Measurements from ENCODE around the gene CDC20B. TPM values are rescaled to one million over a fixed set of nuclear protein-coding genes. Genes with fewer than 3 reads are reported as not detected.

The CDC20B gene
- total and polyA plus RNA-seq, 5 donors from 2014 or later: not detected

GRCh38 chr5:55154873-55155272, 18.1 kb downstream of the CDC20B start:
- H3K4me3 ChIP-seq (ENCODE audit: low read depth, low read length): no peak overlapping the region
- no peaks in the 10 kb centered on the region for H3K9me3 ChIP-seq (ENCODE audit: control insufficient read depth in 2 of 2, low read length in 2 of 2)
- H3K27ac Mint-ChIP-seq: no peak overlapping the region
- peaks cover 32% of the 10 kb centered on the region for H3K27me3 ChIP-seq (ENCODE audit: control insufficient read depth, insufficient read depth, low read length)
- ATAC-seq (ENCODE audit: low read depth in 2 of 2): no peak
- H3K27ac ChIP-seq (ENCODE audit: insufficient read depth, low read length, poor library complexity, severe bottlenecking): no peak overlapping the region
- no peaks in the 10 kb centered on the region for H3K36me3 Mint-ChIP-seq
- no peaks in the 10 kb centered on the region for H3K36me3 ChIP-seq (ENCODE audit: control insufficient read depth, insufficient read depth, low read length)
- no peaks in the 10 kb centered on the region for H3K4me1 Mint-ChIP-seq
- no peak overlapping the region for H3K4me3 Mint-ChIP-seq
- H3K27me3 Mint-ChIP-seq: peaks cover 48% of the 10 kb centered on the region
- H3K4me1 ChIP-seq (ENCODE audit: control insufficient read depth, insufficient read depth, low read length, poor library complexity, severe bottlenecking): no peaks in the 10 kb centered on the region
- peaks cover 0 to 2% (median 0%) of the 10 kb centered on the region in 7 donors for H3K9me3 Mint-ChIP-seq
- DNase-seq: no peak

DNA sequence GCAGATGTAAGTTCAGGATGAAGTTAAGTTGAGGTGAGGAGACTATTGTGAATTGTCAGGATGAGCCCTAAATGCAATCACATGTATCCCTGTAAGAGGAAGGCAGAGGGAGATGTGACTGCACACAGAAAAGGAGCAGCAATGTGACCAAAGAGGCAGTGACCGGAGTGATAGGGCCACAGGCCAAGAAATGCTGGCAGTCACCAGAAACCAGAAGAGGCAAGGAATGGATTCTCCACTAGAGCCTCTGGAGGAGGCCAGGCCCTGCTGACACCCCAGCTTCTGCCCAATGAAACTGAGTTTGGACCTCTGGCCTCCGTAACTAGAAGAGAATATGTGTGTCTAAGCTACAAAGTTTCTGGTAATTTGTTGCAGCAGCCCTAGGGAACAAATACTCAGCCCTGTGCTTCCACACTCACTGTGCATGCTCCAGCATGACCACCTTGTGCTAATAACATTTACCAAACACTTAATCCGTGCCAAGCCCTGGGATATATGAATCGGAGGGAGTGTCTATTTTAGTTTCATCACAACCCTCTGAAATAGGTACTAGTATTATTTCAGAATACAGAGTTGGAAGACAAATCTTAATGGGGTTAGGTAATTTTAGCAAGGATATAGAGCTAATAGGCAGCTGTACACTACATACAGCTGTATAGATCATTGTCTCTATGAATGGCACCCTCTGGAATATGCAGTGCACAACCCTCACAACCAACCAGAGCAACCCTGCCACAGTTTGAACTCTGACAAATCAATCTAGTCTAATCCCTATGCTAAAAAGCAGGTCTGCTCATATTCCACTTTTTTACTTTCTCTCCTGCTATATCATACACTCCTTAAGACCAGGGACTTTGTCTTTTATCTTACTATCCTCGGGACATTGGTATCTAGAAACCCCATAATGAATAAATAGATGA, 20.8 kb downstream of the CDC20B start:
- ATAC-seq (ENCODE audit: low read depth in 2 of 2) (no peak), DNase-seq (no peak)
- Mint-ChIP-seq H3K27ac (no peak overlapping the region), H3K4me3 (no peak overlapping the region), H3K36me3 (no peaks in the 10 kb centered on the region), H3K4me1 (no peaks in the 10 kb centered on the region), H3K9me3 (peaks cover 0 to 2% (median 0%) of the 10 kb centered on the region in 7 donors), H3K27me3 (peaks cover 45% of the 10 kb centered on the region)
- Histone ChIP-seq H3K9me3 (ENCODE audit: control insufficient read depth in 2 of 2, low read length in 2 of 2) (no peaks in the 10 kb centered on the region), H3K36me3 (ENCODE audit: control insufficient read depth, insufficient read depth, low read length) (no peaks in the 10 kb centered on the region), H3K4me3 (ENCODE audit: low read depth, low read length) (no peak overlapping the region), H3K27me3 (ENCODE audit: control insufficient read depth, insufficient read depth, low read length) (peaks cover 28% of the 10 kb centered on the region), H3K27ac (ENCODE audit: insufficient read depth, low read length, poor library complexity, severe bottlenecking) (no peak overlapping the region), H3K4me1 (ENCODE audit: control insufficient read depth, insufficient read depth, low read length, poor library complexity, severe bottlenecking) (no peaks in the 10 kb centered on the region)

DNA sequence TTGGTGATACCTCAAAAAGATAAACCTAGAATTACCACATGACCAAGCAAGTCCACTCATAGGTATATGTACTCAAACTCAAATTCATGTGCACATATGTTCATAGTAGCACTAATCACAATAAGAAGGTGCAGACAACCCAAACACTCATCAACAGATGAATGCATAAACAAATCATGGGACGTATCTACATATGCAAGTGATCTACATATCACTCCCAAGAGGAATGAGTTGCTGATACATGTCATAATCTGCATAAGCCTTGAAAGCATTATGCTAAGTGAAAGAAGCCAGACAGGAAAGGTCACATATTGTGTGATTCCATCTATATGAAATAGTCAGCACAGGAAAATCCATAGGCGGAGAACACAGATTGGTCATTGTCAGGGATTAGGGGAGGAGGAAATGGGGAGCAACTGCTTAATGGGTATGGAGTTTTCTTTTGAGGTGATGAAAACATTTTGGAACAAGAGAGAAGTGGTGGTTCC, 23.6 kb downstream of the CDC20B start:
- no peaks in the 10 kb centered on the region for H3K36me3 ChIP-seq (ENCODE audit: control insufficient read depth, insufficient read depth, low read length)
- no peaks in the 10 kb centered on the region for H3K9me3 ChIP-seq (ENCODE audit: control insufficient read depth in 2 of 2, low read length in 2 of 2)
- H3K9me3 Mint-ChIP-seq: no peaks in the 10 kb centered on the region
- no peak for DNase-seq
- H3K27me3 ChIP-seq (ENCODE audit: control insufficient read depth, insufficient read depth, low read length): peaks cover 23% of the 10 kb centered on the region
- peaks cover 54% of the 10 kb centered on the region for H3K27me3 Mint-ChIP-seq
- ATAC-seq (ENCODE audit: low read depth in 2 of 2): no peak
- H3K4me1 ChIP-seq (ENCODE audit: control insufficient read depth, insufficient read depth, low read length, poor library complexity, severe bottlenecking): peaks cover 5% of the 10 kb centered on the region
- peaks cover 0 to 13% (median 6%) of the 10 kb centered on the region in 4 donors for H3K4me1 Mint-ChIP-seq
- H3K36me3 Mint-ChIP-seq: no peaks in the 10 kb centered on the region
- H3K27ac Mint-ChIP-seq: no peak overlapping the region
- peak overlapping the region in 1 of 4 donors; percentile 4 for H3K4me3 Mint-ChIP-seq
- no peak overlapping the region for H3K4me3 ChIP-seq (ENCODE audit: low read depth, low read length)
- no peak overlapping the region for H3K27ac ChIP-seq (ENCODE audit: insufficient read depth, low read length, poor library complexity, severe bottlenecking)

DNA sequence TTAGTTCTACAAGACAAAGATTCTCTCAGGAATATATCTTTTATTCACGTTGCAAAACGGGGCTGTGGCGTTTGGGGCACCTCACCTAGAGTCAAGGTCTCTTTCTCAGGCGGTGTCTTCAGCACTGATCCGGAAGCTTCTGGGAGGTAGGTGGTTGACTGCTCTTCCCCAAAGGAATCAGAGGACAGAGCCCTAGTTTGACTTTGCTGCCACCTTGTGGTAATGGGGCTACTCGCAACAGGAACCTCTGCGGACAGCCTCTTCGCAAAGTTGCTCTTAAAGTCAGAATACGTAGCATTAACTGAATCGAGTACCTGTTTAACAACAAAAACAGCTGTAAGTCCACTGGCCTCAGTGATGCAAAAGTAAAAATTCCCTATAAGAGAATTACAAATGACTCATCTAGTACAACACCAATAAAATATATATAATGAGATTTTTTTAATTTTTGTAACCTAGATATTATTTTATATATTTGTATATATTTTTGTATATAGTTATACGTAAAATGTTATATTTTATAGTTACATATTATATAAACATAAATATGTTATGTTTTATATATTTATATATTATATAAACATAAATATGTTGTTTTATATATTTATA, 26.3 kb downstream of the CDC20B start:
- Histone ChIP-seq H3K9me3 (ENCODE audit: control insufficient read depth in 2 of 2, low read length in 2 of 2) (no peaks in the 10 kb centered on the region), H3K4me1 (ENCODE audit: control insufficient read depth, insufficient read depth, low read length, poor library complexity, severe bottlenecking) (peaks cover 5% of the 10 kb centered on the region), H3K36me3 (ENCODE audit: control insufficient read depth, insufficient read depth, low read length) (no peaks in the 10 kb centered on the region), H3K4me3 (ENCODE audit: low read depth, low read length) (peak overlapping the region; percentile 34), H3K27me3 (ENCODE audit: control insufficient read depth, insufficient read depth, low read length) (peaks cover 11% of the 10 kb centered on the region), H3K27ac (ENCODE audit: insufficient read depth, low read length, poor library complexity, severe bottlenecking) (no peak overlapping the region)
- ATAC-seq (ENCODE audit: low read depth in 2 of 2): peak; percentile 66 to 91
- peak; percentile 67 to 89 (median 74) for DNase-seq
- Mint-ChIP-seq H3K27ac (no peak overlapping the region), H3K9me3 (peaks cover 0 to 2% (median 0%) of the 10 kb centered on the region in 7 donors), H3K36me3 (no peaks in the 10 kb centered on the region), H3K4me1 (peaks cover 0 to 14% (median 11%) of the 10 kb centered on the region in 4 donors), H3K4me3 (peak overlapping the region in 2 of 4 donors; percentile 18 to 28), H3K27me3 (peaks cover 45% of the 10 kb centered on the region)

DNA sequence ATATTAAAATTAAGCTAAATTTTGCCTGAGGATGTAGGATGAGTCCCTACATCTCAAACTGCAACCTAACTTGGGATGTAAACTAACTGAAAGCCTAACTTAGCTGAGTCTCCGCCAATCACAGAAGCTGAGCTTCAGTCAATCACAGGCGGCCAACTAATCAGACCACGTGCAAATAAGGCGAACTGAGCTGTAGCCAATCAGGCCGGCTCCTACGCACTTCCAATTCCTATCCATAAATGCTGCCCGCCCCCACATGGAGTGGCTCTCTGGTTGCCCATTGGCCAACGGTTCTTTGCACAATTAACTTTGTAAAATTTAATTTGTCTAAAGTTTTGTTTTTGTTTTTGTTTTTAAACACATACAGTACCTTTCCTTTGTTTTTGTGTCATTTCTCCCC, 26.9 kb downstream of the CDC20B start:
- Histone ChIP-seq H3K4me1 (ENCODE audit: control insufficient read depth, insufficient read depth, low read length, poor library complexity, severe bottlenecking) (peaks cover 5% of the 10 kb centered on the region), H3K9me3 (ENCODE audit: control insufficient read depth in 2 of 2, low read length in 2 of 2) (no peaks in the 10 kb centered on the region), H3K4me3 (ENCODE audit: low read depth, low read length) (peak overlapping the region; percentile 34), H3K27ac (ENCODE audit: insufficient read depth, low read length, poor library complexity, severe bottlenecking) (no peak overlapping the region), H3K36me3 (ENCODE audit: control insufficient read depth, insufficient read depth, low read length) (no peaks in the 10 kb centered on the region), H3K27me3 (ENCODE audit: control insufficient read depth, insufficient read depth, low read length) (peaks cover 11% of the 10 kb centered on the region)
- no peaks in the 10 kb centered on the region for H3K36me3 Mint-ChIP-seq
- no peak overlapping the region for H3K27ac Mint-ChIP-seq
- ATAC-seq (ENCODE audit: low read depth in 2 of 2) (no peak), DNase-seq (no peak)
- H3K4me3 Mint-ChIP-seq: no peak overlapping the region
- H3K4me1 Mint-ChIP-seq: peaks cover 0 to 16% (median 12%) of the 10 kb centered on the region in 4 donors
- peaks cover 0 to 2% (median 0%) of the 10 kb centered on the region in 7 donors for H3K9me3 Mint-ChIP-seq
- H3K27me3 Mint-ChIP-seq: peaks cover 43% of the 10 kb centered on the region

DNA sequence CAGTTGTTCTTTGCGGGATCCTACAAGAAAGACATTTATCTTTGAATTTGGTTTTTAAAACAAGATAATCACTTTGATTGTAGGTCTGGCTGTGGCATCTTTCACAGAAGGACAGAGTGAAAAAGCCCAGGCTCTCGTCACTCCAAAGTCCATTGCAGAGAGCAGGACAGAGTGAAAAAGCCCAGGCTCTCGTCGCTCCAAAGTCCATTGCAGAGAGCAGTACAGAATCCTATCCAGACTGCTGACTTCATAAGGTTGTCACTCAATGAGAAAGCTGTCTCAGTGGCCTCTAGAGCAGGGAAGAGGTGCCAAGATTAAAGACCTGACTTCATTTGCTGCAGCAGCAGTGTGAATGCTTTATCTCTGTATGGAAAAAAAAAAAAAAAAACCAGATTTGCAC, 29.4 kb downstream of the CDC20B start:
- ATAC-seq (ENCODE audit: low read depth in 2 of 2) (no peak), DNase-seq (no peak)
- peaks cover 8% of the 10 kb centered on the region for H3K27me3 ChIP-seq (ENCODE audit: control insufficient read depth, insufficient read depth, low read length)
- no peaks in the 10 kb centered on the region for H3K36me3 ChIP-seq (ENCODE audit: control insufficient read depth, insufficient read depth, low read length)
- H3K27me3 Mint-ChIP-seq: peaks cover 27% of the 10 kb centered on the region
- H3K4me1 Mint-ChIP-seq: peaks cover 0 to 16% (median 12%) of the 10 kb centered on the region in 4 donors
- H3K27ac ChIP-seq (ENCODE audit: insufficient read depth, low read length, poor library complexity, severe bottlenecking): no peak overlapping the region
- H3K4me3 ChIP-seq (ENCODE audit: low read depth, low read length): no peak overlapping the region
- peaks cover 0 to 2% (median 0%) of the 10 kb centered on the region in 7 donors for H3K9me3 Mint-ChIP-seq
- peaks cover 5% of the 10 kb centered on the region for H3K4me1 ChIP-seq (ENCODE audit: control insufficient read depth, insufficient read depth, low read length, poor library complexity, severe bottlenecking)
- H3K36me3 Mint-ChIP-seq: no peaks in the 10 kb centered on the region
- H3K27ac Mint-ChIP-seq: no peak overlapping the region
- no peaks in the 10 kb centered on the region for H3K9me3 ChIP-seq (ENCODE audit: control insufficient read depth in 2 of 2, low read length in 2 of 2)
- H3K4me3 Mint-ChIP-seq: no peak overlapping the region

GRCh38 chr5:55141945-55142690, 30.9 kb downstream of the CDC20B start:
- Histone ChIP-seq H3K4me3 (ENCODE audit: low read depth, low read length) (no peak overlapping the region), H3K4me1 (ENCODE audit: control insufficient read depth, insufficient read depth, low read length, poor library complexity, severe bottlenecking) (peaks cover 5% of the 10 kb centered on the region), H3K27ac (ENCODE audit: insufficient read depth, low read length, poor library complexity, severe bottlenecking) (no peak overlapping the region), H3K27me3 (ENCODE audit: control insufficient read depth, insufficient read depth, low read length) (peaks cover 11% of the 10 kb centered on the region), H3K36me3 (ENCODE audit: control insufficient read depth, insufficient read depth, low read length) (no peaks in the 10 kb centered on the region), H3K9me3 (ENCODE audit: control insufficient read depth in 2 of 2, low read length in 2 of 2) (no peaks in the 10 kb centered on the region)
- ATAC-seq (ENCODE audit: low read depth in 2 of 2): no peak
- no peaks in the 10 kb centered on the region for H3K36me3 Mint-ChIP-seq
- DNase-seq: no peak
- H3K27me3 Mint-ChIP-seq: peaks cover 24% of the 10 kb centered on the region
- peaks cover 0 to 3% (median 0%) of the 10 kb centered on the region in 7 donors for H3K9me3 Mint-ChIP-seq
- H3K4me3 Mint-ChIP-seq: no peak overlapping the region
- H3K27ac Mint-ChIP-seq: peak overlapping the region in 1 of 3 donors; percentile 70
- peaks cover 0 to 16% (median 12%) of the 10 kb centered on the region in 4 donors for H3K4me1 Mint-ChIP-seq

Measured in CD4-positive, CD25-positive, alpha-beta regulatory T cell (primary cell).